Transverse colon (tissue), 4 donors: ENCODE measurements around the gene NCKAP5. TPM values are rescaled to one million over a fixed set of nuclear protein-coding genes. Genes with fewer than 3 reads are reported as not detected.
A peak's percentile ranks its signal among the peaks of the same experiment; 100 is the strongest.

Experiments
- DNase-seq: peaks from one replicate; pipeline ENCODE4 v3.0.0-alpha.2; 2019
- H3K27ac ChIP-seq, 4 donors: fragments of 200-600 bp; sonication (generic); 2 replicates each; pipeline ENCODE4 v1.5.1; 2016 to 2018; ENCODE audit warnings: inconsistent platforms in 4 of 4
- H3K27me3 ChIP-seq: fragments of 200-600 bp; sonication (generic); 2 replicates; pipeline ENCODE4 v1.5.1; 2017; ENCODE audit warnings: inconsistent platforms
- H3K36me3 ChIP-seq, 4 donors: fragments of 200-600 bp; sonication (generic); 2 replicates each; pipeline ENCODE4 v1.5.1; 2017 to 2019; ENCODE audit warnings: inconsistent platforms in 4 of 4
- H3K4me1 ChIP-seq, 4 donors: fragments of 200-600 bp; sonication (generic); 2 replicates each; pipeline ENCODE4 v1.5.1; 2017 to 2020; ENCODE audit warnings: inconsistent platforms in 4 of 4
- H3K4me3 ChIP-seq, 4 donors: fragments of 200-600 bp; sonication (generic); 1 replicate in 1 of 4; 2 replicates in 3 of 4; pipeline versions ENCODE4 v1.5.1 to v1.6.1; 2017 to 2019; ENCODE audit warnings: inconsistent platforms in 4 of 4
- H3K9me3 ChIP-seq, 2 donors: fragments of 200-600 bp; sonication (generic); 2 replicates each; pipeline ENCODE4 v1.5.1; 2017 to 2019; ENCODE audit warnings: inconsistent platforms in 2 of 2
- EP300 ChIP-seq: sonication (generic); formaldehyde crosslinking; IDR thresholded peaks from one replicate; pipeline ENCODE4 v1.6.1; 2017; ENCODE audit warnings: antibody characterized with exemption, low read depth
- POLR2A ChIP-seq: fragments of 450-650 bp; IDR thresholded peaks from one replicate; pipeline ENCODE4 v1.6.1; 2016; ENCODE audit warnings: antibody characterized with exemption, mild to moderate bottlenecking, moderate library complexity
- POLR2AphosphoS5 ChIP-seq, 3 donors: sonication (generic); formaldehyde crosslinking; IDR thresholded peaks; one replicate each; pipeline ENCODE4 v1.6.1; 2016; ENCODE audit warnings: antibody characterized with exemption in 3 of 3
- WGBS, 2 donors: methylation state at CpG; one replicate each; pipeline ENCODE4 v1.1.5; 2018; ENCODE audit warnings: low coverage in 1 of 2; 5-methylcytosine and 5-hydroxymethylcytosine counted together
- in situ Hi-C, 4 donors: fragments of 200-750 bp; cut with MboI; loops; one replicate each; pipeline versions ENCODE4 v1.15.0 to v1.15.1; 2017; ENCODE audit warnings: low sequenced_read_pairs in 3 of 4, low pct_ligation_motif_present in 1 of 4, low pct_unique_long_range_greater_than_20kb in 1 of 4
- intact Hi-C: fragments of 100-400 bp; cut with DNase I; formaldehyde crosslinking; loops from one replicate; pipeline ENCODE4 v1.15.1; 2023; ENCODE audit warnings: low total_unique reads
- total RNA-seq, 4 donors: library from RNA; depleted of rRNA; stranded (reverse); fragments of >200 nt; gene quantifications; one replicate each; pipeline ENCODE4 v1.1.0, GENCODE V29; 2016
- TF ChIP-seq, protein P1 (sequence below), 5 experiments: fragments of 200-600 bp in 3 of 5; fragments of 450-650 bp in 2 of 5; sonication (generic) in 3 of 5; IDR thresholded peaks; 1 replicate in 2 of 5; 2 replicates in 3 of 5; pipeline ENCODE4 v1.5.1; 2016 to 2017; ENCODE audit warnings: antibody characterized with exemption in 5 of 5, inconsistent platforms in 3 of 5, mild to moderate bottlenecking in 2 of 5, moderate library complexity in 1 of 5

The NCKAP5 gene
- total RNA-seq, 4 donors from 2014 or later = 1.1 to 10.9 (median 5.0) TPM

DNA sequence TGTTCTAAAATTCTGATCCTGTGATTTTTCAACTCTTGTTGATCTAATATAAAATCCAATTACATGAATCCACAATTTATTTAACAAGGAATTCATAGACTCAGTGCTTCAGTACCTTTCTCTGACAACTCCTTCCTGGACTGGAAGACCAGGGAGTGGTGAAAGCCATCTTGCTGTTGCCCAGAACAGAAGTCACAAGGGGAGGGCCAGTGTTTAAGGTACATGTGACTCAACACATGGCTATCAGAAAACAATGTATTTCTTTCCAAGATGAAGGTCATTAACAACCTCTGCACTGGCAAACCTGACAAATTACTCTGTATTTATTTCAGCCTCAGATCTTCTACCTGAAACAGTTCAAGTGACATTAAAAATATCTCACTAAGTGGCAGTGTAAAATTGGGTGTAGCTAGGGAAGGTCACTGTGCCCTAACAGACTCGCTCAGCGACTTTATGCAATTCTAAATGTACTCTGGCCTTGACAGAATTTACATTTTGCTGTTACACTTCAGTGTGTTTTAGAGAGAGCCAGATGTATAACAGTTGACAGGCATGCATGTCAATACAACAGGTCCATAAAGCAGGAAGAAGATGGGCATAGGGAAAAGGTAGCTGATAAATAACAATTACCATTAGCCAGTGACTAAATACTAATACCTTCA lies 75.4 kb downstream of the NCKAP5 start:
- in situ Hi-C loops (no loop called here), intact Hi-C loops (no loop called here)
- no peaks in the 10 kb centered on the region for H3K9me3 ChIP-seq
- H3K4me1 ChIP-seq = peaks cover 0 to 42% (median 10%) of the 10 kb centered on the region in 4 donors
- no peaks in the 10 kb centered on the region for H3K27me3 ChIP-seq
- H3K4me3 ChIP-seq = no peak overlapping the region
- H3K36me3 ChIP-seq = no peaks in the 10 kb centered on the region
- no peak for DNase-seq
- H3K27ac ChIP-seq = peak overlapping the region in 3 of 4 donors; percentile 3 to 18 (median 13)
- WGBS, 2 donors = 57 to 70% methylated on average over 2 of the region's 2 CpGs
- TF ChIP-seq POLR2A (no peak), POLR2AphosphoS5 (IDR thresholded peaks at IDR 0.05) (no peak), EP300 (no peak)
- TF ChIP-seq, protein P1, sequence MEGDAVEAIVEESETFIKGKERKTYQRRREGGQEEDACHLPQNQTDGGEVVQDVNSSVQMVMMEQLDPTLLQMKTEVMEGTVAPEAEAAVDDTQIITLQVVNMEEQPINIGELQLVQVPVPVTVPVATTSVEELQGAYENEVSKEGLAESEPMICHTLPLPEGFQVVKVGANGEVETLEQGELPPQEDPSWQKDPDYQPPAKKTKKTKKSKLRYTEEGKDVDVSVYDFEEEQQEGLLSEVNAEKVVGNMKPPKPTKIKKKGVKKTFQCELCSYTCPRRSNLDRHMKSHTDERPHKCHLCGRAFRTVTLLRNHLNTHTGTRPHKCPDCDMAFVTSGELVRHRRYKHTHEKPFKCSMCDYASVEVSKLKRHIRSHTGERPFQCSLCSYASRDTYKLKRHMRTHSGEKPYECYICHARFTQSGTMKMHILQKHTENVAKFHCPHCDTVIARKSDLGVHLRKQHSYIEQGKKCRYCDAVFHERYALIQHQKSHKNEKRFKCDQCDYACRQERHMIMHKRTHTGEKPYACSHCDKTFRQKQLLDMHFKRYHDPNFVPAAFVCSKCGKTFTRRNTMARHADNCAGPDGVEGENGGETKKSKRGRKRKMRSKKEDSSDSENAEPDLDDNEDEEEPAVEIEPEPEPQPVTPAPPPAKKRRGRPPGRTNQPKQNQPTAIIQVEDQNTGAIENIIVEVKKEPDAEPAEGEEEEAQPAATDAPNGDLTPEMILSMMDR (IDR thresholded peaks at IDR 0.05) = no peak

DNA sequence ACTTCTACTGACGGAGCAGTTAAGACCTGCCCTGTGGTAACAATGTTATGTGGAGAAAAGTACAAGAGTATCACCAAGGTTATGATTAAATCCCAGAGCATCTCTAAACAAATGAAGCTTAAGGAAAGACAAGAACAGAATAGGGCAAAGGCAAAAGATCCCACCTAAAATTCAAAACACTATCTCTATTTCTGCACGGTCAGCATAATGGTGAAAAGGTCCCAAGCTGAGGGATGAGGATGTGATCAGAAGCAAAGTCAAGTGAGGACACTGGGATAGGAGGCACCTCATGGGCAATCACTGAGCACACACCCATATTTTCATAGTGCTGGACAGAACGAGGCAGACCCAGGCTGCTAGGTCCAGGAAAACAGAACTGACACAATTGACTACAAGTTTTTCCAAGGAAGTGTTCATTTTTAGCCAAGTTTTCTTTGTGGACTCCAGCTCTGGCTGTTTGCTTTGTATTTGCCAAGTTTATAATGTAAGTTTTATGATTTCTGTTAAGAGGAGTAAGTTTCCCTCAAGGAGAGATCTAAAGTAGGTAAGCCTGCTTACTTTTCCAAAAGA lies 77.8 kb downstream of the NCKAP5 start:
- Histone ChIP-seq H3K9me3 (no peaks in the 10 kb centered on the region), H3K27ac (peak overlapping the region in 1 of 4 donors; percentile 5), H3K27me3 (no peaks in the 10 kb centered on the region), H3K4me3 (no peak overlapping the region), H3K36me3 (no peaks in the 10 kb centered on the region), H3K4me1 (peaks cover 0 to 25% (median 2%) of the 10 kb centered on the region in 4 donors)
- intact Hi-C loops (no loop called here), in situ Hi-C loops (no loop called here)
- 57 to 60% methylated on average over 3 of the region's 3 CpGs for WGBS, 2 donors
- DNase-seq = no peak
- TF ChIP-seq EP300 (no peak), POLR2A (no peak), POLR2AphosphoS5 (IDR thresholded peaks at IDR 0.05) (no peak)

DNA sequence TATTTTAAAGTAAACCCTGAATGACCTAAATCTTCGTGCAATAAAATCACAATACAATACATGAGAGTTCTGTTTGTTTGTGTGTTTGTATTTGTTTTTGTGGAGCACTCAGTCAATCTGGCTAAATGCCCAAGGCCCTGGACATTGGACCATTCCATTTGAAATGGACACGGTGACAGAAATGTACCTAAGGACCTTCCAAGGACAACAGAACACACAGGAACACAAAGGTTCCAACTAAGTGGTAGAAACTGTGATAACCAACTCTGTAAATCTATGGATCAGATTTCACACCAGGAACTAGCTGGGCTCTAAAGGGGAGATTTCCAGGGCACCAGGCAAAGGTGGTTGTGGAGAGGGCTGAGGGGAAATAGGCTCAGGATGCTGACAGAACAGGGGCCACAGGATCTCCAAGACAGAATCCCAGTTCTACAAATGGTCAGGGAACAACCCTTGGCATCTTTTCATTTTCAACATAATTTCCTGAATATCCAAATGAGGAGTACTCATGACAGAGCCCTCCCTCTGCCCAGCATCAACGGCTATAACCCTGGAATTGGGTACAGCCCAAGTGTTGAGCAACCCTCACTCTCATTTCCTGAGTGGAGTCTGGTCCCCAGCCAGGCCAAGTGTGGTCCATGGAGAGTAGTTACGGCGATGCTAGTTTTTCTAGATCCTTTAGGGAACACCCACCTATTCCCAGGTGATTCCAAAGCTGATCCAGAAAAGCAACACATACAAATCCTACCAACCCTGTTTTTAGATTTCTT lies 78.4 kb downstream of the NCKAP5 start:
- H3K27me3 ChIP-seq = no peaks in the 10 kb centered on the region
- in situ Hi-C loops = no loop called here
- TF ChIP-seq POLR2AphosphoS5 (IDR thresholded peaks at IDR 0.05) = no peak
- TF ChIP-seq, protein P1 (IDR thresholded peaks at IDR 0.05) = no peak
- TF ChIP-seq POLR2A = no peak
- no peak for TF ChIP-seq EP300
- H3K4me1 ChIP-seq = peaks cover 0 to 18% (median 0%) of the 10 kb centered on the region in 4 donors
- DNase-seq = no peak
- intact Hi-C loops = no loop called here
- H3K36me3 ChIP-seq = no peaks in the 10 kb centered on the region
- 48 to 65% methylated on average over 2 to 5 of the region's 5 CpGs for WGBS, 2 donors
- H3K9me3 ChIP-seq = no peaks in the 10 kb centered on the region
- no peak overlapping the region for H3K27ac ChIP-seq
- H3K4me3 ChIP-seq = no peak overlapping the region

GRCh38 chr2:133489146-133489545 lies 79.1 kb downstream of the NCKAP5 start:
- no peak for DNase-seq
- intact Hi-C loops (no loop called here), in situ Hi-C loops (no loop called here)
- H3K4me3 ChIP-seq = no peak overlapping the region
- H3K4me1 ChIP-seq = peaks cover 0 to 14% (median 0%) of the 10 kb centered on the region in 4 donors
- H3K9me3 ChIP-seq = no peaks in the 10 kb centered on the region
- WGBS, 2 donors = 71 to 88% methylated on average over 1 of the region's 1 CpG
- no peaks in the 10 kb centered on the region for H3K27me3 ChIP-seq
- TF ChIP-seq, protein P1 (IDR thresholded peaks at IDR 0.05) = no peak
- TF ChIP-seq POLR2A (no peak), EP300 (no peak)
- no peaks in the 10 kb centered on the region for H3K36me3 ChIP-seq
- no peak overlapping the region for H3K27ac ChIP-seq
